Activated CD4-positive, alpha-beta T cell treated with anti-CD3 and anti-CD28 coated beads, Interleukin-2, amount 10 ng/mL, durations not matched to agents 24 days and 14 days (primary cell): Measurements from ENCODE around the gene SEZ6. TPM values are rescaled to one million over a fixed set of nuclear protein-coding genes. Genes with fewer than 3 reads are reported as not detected.
"Not testable (repeated sequence)": the region's sequence is repeated elsewhere in the genome, so short reads cannot be mapped to it uniquely, and the experiment has no call there.

Experiments used
- DNase-seq: peaks from one replicate; pipeline ENCODE4 v3.0.0; 2022
- H3K27ac Mint-ChIP-seq: one replicate; pipeline ENCODE4 v1.8.0; 2022; ENCODE audit warnings: mild to moderate bottlenecking, mixed read lengths
- H3K27me3 Mint-ChIP-seq: one replicate; pipeline ENCODE4 v1.8.0; 2022; ENCODE audit warnings: mixed read lengths
- H3K36me3 Mint-ChIP-seq: one replicate; pipeline ENCODE4 v1.8.0; 2022; ENCODE audit warnings: low read depth, mild to moderate bottlenecking, mixed read lengths
- H3K4me1 Mint-ChIP-seq: one replicate; pipeline ENCODE4 v1.8.0; 2021; ENCODE audit warnings: mixed read lengths
- H3K4me3 Mint-ChIP-seq: one replicate; pipeline ENCODE4 v1.8.0; 2022; ENCODE audit warnings: mild to moderate bottlenecking, moderate library complexity, mixed read lengths
- H3K9me3 Mint-ChIP-seq: one replicate; pipeline ENCODE4 v1.8.0; 2021; ENCODE audit warnings: mixed read lengths
- intact Hi-C: fragments of 100-400 bp; cut with micrococcal nuclease; formaldehyde crosslinking; loops from one replicate; pipeline ENCODE4 v1.15.1; 2023
- total RNA-seq: library from RNA; stranded (reverse); gene quantifications from 2 replicates; pipeline ENCODE4 v1.2.3, GENCODE V29; 2022

SEZ6 gene
- total RNA-seq, 1 donor from 2014 or later, result not detected

GRCh38 chr17:28947639-28948038 is 58.2 kb downstream of the SEZ6 start:
- intact Hi-C loops, result no loop called here
- Mint-ChIP-seq H3K4me3 (peak overlapping the region; percentile 97), H3K4me1 (peaks cover 56% of the 10 kb centered on the region), H3K27ac (peak overlapping the region; percentile 75), H3K27me3 (peaks cover 2% of the 10 kb centered on the region), H3K9me3 (no peaks in the 10 kb centered on the region), H3K36me3 (peaks cover 50% of the 10 kb centered on the region)
- no peak for DNase-seq

GRCh38 chr17:28946239-28946638 is 59.6 kb downstream of the SEZ6 start:
- H3K4me1 Mint-ChIP-seq, result peaks cover 63% of the 10 kb centered on the region
- DNase-seq, result no peak
- H3K36me3 Mint-ChIP-seq, result peaks cover 54% of the 10 kb centered on the region
- peaks cover 2% of the 10 kb centered on the region for H3K27me3 Mint-ChIP-seq
- H3K4me3 Mint-ChIP-seq, result peak overlapping the region; percentile 80
- no peaks in the 10 kb centered on the region for H3K9me3 Mint-ChIP-seq
- intact Hi-C loops, result no loop called here
- peak overlapping the region; percentile 92 for H3K27ac Mint-ChIP-seq

GRCh38 chr17:28944862-28945741 is 60.7 kb downstream of the SEZ6 start:
- Mint-ChIP-seq H3K27me3 (no peaks in the 10 kb centered on the region), H3K27ac (peak overlapping the region; percentile 92), H3K4me3 (peak overlapping the region; percentile 31), H3K36me3 (peaks cover 52% of the 10 kb centered on the region), H3K4me1 (peaks cover 70% of the 10 kb centered on the region), H3K9me3 (no peaks in the 10 kb centered on the region)
- no peak for DNase-seq
- intact Hi-C loops, result no loop called here

- Mint-ChIP-seq H3K36me3 (peaks cover 56% of the 10 kb centered on the region), H3K9me3 (no peaks in the 10 kb centered on the region), H3K4me1 (peaks cover 75% of the 10 kb centered on the region), H3K27ac (peak overlapping the region; percentile 56), H3K27me3 (no peaks in the 10 kb centered on the region), H3K4me3 (no peak overlapping the region)
- intact Hi-C loops, result no loop called here
- DNase-seq, result no peak
Observed at GRCh38 chr17:28944343-28944742, 61.5 kb downstream of the SEZ6 start.

- intact Hi-C loops, result no loop called here
- no peak overlapping the region for H3K27ac Mint-ChIP-seq
- H3K9me3 Mint-ChIP-seq, result no peaks in the 10 kb centered on the region
Observed at GRCh38 chr17:28942925-28943324, 62.9 kb downstream of the SEZ6 start.

GRCh38 chr17:28941251-28941650 is 64.6 kb downstream of the SEZ6 start:
- Mint-ChIP-seq H3K4me1 (peaks cover 67% of the 10 kb centered on the region), H3K27ac (no peak overlapping the region)

More at GRCh38 chr17:28942925-28943324, 62.9 kb downstream of the SEZ6 start:
- no peaks in the 10 kb centered on the region for H3K27me3 Mint-ChIP-seq
- no peak for DNase-seq
- peaks cover 50% of the 10 kb centered on the region for H3K36me3 Mint-ChIP-seq
- no peak overlapping the region for H3K4me3 Mint-ChIP-seq
- H3K4me1 Mint-ChIP-seq, result peaks cover 69% of the 10 kb centered on the region

GRCh38 chr17:28940675-28941074 is 65.2 kb downstream of the SEZ6 start:
- no peak for DNase-seq
- Mint-ChIP-seq H3K4me3 (peak overlapping the region; percentile 41), H3K27ac (peak overlapping the region; percentile 58), H3K4me1 (peaks cover 67% of the 10 kb centered on the region), H3K36me3 (peaks cover 42% of the 10 kb centered on the region), H3K27me3 (no peaks in the 10 kb centered on the region), H3K9me3 (no peaks in the 10 kb centered on the region)
- intact Hi-C loops, result no loop called here

More at GRCh38 chr17:28941251-28941650, 64.6 kb downstream of the SEZ6 start:
- Mint-ChIP-seq H3K36me3 (peaks cover 42% of the 10 kb centered on the region), H3K4me3 (no peak overlapping the region), H3K9me3 (no peaks in the 10 kb centered on the region), H3K27me3 (no peaks in the 10 kb centered on the region)
- no peak for DNase-seq
- intact Hi-C loops, result no loop called here

GRCh38 chr17:28940142-28940541 is 65.7 kb downstream of the SEZ6 start:
- H3K9me3 Mint-ChIP-seq, result no peaks in the 10 kb centered on the region
- peak overlapping the region; percentile 58 for H3K27ac Mint-ChIP-seq
- H3K36me3 Mint-ChIP-seq, result peaks cover 44% of the 10 kb centered on the region
- no peaks in the 10 kb centered on the region for H3K27me3 Mint-ChIP-seq
- DNase-seq, result no peak
- H3K4me3 Mint-ChIP-seq, result peak overlapping the region; percentile 41
- intact Hi-C loops, result no loop called here
- peaks cover 62% of the 10 kb centered on the region for H3K4me1 Mint-ChIP-seq

- intact Hi-C loops, result no loop called here
- no peak for DNase-seq
- no peak overlapping the region for H3K27ac Mint-ChIP-seq
- H3K4me3 Mint-ChIP-seq, result no peak overlapping the region
- no peaks in the 10 kb centered on the region for H3K27me3 Mint-ChIP-seq
- no peaks in the 10 kb centered on the region for H3K9me3 Mint-ChIP-seq
- peaks cover 43% of the 10 kb centered on the region for H3K36me3 Mint-ChIP-seq
- peaks cover 61% of the 10 kb centered on the region for H3K4me1 Mint-ChIP-seq
Observed at GRCh38 chr17:28938552-28938951, 67.3 kb downstream of the SEZ6 start.

GRCh38 chr17:28937044-28937729 is 68.6 kb downstream of the SEZ6 start:
- intact Hi-C loops, result no loop called here
- peaks cover 46% of the 10 kb centered on the region for H3K36me3 Mint-ChIP-seq
- H3K9me3 Mint-ChIP-seq, result no peaks in the 10 kb centered on the region
- H3K27me3 Mint-ChIP-seq, result no peaks in the 10 kb centered on the region
- H3K4me3 Mint-ChIP-seq, result no peak overlapping the region
- peaks cover 56% of the 10 kb centered on the region for H3K4me1 Mint-ChIP-seq
- no peak for DNase-seq
- H3K27ac Mint-ChIP-seq, result no peak overlapping the region

GRCh38 chr17:28935744-28936460 is 69.9 kb downstream of the SEZ6 start:
- no peak for DNase-seq
- Mint-ChIP-seq H3K4me1 (peaks cover 47% of the 10 kb centered on the region), H3K27me3 (no peaks in the 10 kb centered on the region), H3K4me3 (peak overlapping the region; percentile 39), H3K9me3 (no peaks in the 10 kb centered on the region), H3K27ac (no peak overlapping the region), H3K36me3 (peaks cover 49% of the 10 kb centered on the region)
- intact Hi-C loops, result no loop called here

GRCh38 chr17:28934508-28934907 is 71.3 kb downstream of the SEZ6 start:
- H3K36me3 Mint-ChIP-seq, result peaks cover 50% of the 10 kb centered on the region
- H3K27me3 Mint-ChIP-seq, H3K9me3 Mint-ChIP-seq, H3K27ac Mint-ChIP-seq, intact Hi-C loops, H3K4me3 Mint-ChIP-seq, DNase-seq: not testable (repeated sequence)
- peaks cover 42% of the 10 kb centered on the region for H3K4me1 Mint-ChIP-seq

GRCh38 chr17:28929787-28930186 is 76.0 kb downstream of the SEZ6 start:
- Mint-ChIP-seq H3K9me3 (peaks cover 13% of the 10 kb centered on the region), H3K4me1 (peaks cover 50% of the 10 kb centered on the region), H3K36me3 (peaks cover 70% of the 10 kb centered on the region), H3K27ac (peak overlapping the region; percentile 77), H3K4me3 (no peak overlapping the region), H3K27me3 (no peaks in the 10 kb centered on the region)
- no peak for DNase-seq
- intact Hi-C loops, result no loop called here

- peak; percentile 70 for DNase-seq
- peaks cover 74% of the 10 kb centered on the region for H3K36me3 Mint-ChIP-seq
- peaks cover 50% of the 10 kb centered on the region for H3K4me1 Mint-ChIP-seq
Observed at GRCh38 chr17:28928061-28928460, 77.8 kb downstream of the SEZ6 start.

More at GRCh38 chr17:28928061-28928460, 77.8 kb downstream of the SEZ6 start:
- H3K4me3 Mint-ChIP-seq, result peak overlapping the region; percentile 32
- intact Hi-C loops, result no loop called here
- H3K9me3 Mint-ChIP-seq, result peaks cover 13% of the 10 kb centered on the region
- peak overlapping the region; percentile 93 for H3K27ac Mint-ChIP-seq
- H3K27me3 Mint-ChIP-seq, result no peaks in the 10 kb centered on the region
